ENCODE results near the gene SERPING1. TPM values are rescaled to one million over a fixed set of nuclear protein-coding genes. Genes with fewer than 3 reads are reported as not detected.

Gene SERPING1
- total and polyA plus RNA-seq, 2 donors (not counting 1 experiment from before 2014, with no cell fraction given) = not detected

DNA sequence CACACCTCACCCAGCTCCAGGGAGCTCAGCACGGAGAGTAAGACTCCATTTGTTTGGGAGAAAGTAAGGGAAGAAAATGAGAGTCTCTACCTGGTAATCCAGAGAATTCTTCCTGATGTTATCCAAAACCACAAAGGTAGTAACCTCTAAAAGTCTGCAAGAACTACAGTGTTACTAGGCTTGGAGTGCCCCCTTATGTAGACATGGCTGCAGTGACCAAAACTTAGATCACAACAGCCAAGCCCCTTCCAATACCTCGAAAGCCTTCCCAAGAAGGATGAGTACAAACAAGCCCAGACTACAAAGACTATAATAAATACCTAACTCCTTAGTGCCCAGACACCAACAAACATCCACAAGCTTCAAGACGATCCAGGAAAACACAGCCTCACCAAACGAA, 34.9 kb upstream of the SERPING1 start:
- no peak overlapping the region for H2AFZ ChIP-seq (ENCODE audit: insufficient read depth, low read depth, low read length, poor library complexity, severe bottlenecking)
- Mint-ChIP-seq H3K27ac (no peak overlapping the region), H3K4me3 (no peak overlapping the region), H3K27me3 (no peaks in the 10 kb centered on the region), H3K9me3 (ENCODE audit: insufficient read depth) (no peaks in the 10 kb centered on the region), H3K4me1 (peaks cover 42% of the 10 kb centered on the region)
- no peak overlapping the region for H3K9ac ChIP-seq (ENCODE audit: low read length)
- ChIA-PET CTCF (no interaction called here), POLR2A (no interaction called here)
- intact Hi-C loops (cut with micrococcal nuclease) = no loop called here
- H3K27me3 ChIP-seq (replicated peaks in 1 of 4; ENCODE audit: control extremely low read depth in 1 of 4, control insufficient read depth in 3 of 4, insufficient read depth in 4 of 4, low read length in 3 of 4) = no peaks in the 10 kb centered on the region
- ATAC-seq (ENCODE audit: low read depth) (no peak), DNase-seq (no peak)
- H3K4me2 ChIP-seq (replicated peaks; ENCODE audit: low read depth, low read length, poor library complexity, severe bottlenecking) = no peak overlapping the region
- H3K27ac ChIP-seq (ENCODE audit: low read length in 2 of 2) = no peak overlapping the region
- H3K36me3 ChIP-seq (replicated peaks in 1 of 2; ENCODE audit: control extremely low read depth in 1 of 2, control insufficient read depth in 1 of 2, extremely low read depth in 1 of 2, insufficient read depth in 2 of 2, low read length in 1 of 2) = peaks cover 2 to 42% of the 10 kb centered on the region in 2 experiments
- H3K4me3 ChIP-seq (ENCODE audit: control extremely low read depth in 1 of 5, extremely low read depth in 1 of 5, insufficient read depth in 1 of 5, low read depth in 2 of 5, low read length in 4 of 5) = no peak overlapping the region
- H4K20me1 ChIP-seq (ENCODE audit: control insufficient read depth, insufficient read depth, low read length, poor library complexity, severe bottlenecking) = peaks cover 43% of the 10 kb centered on the region
- peaks cover 15 to 25% of the 10 kb centered on the region in 2 donors for H3K4me1 ChIP-seq (ENCODE audit: control insufficient read depth in 2 of 2, insufficient read depth in 2 of 2, low read length in 2 of 2)
- H3K79me2 ChIP-seq (ENCODE audit: control insufficient read depth, insufficient read depth, low read length) = peaks cover 87% of the 10 kb centered on the region
- WGBS (ENCODE audit: insufficient coverage) = 100% methylated on average over 1 of the region's 4 CpGs
- TF ChIP-seq EZH2 (IDR thresholded peaks at IDR 0.05; ENCODE audit: borderline replicate concordance, insufficient read depth, low read depth, low read length, poor library complexity, severe bottlenecking) = no peak
- TF ChIP-seq, protein P1, sequence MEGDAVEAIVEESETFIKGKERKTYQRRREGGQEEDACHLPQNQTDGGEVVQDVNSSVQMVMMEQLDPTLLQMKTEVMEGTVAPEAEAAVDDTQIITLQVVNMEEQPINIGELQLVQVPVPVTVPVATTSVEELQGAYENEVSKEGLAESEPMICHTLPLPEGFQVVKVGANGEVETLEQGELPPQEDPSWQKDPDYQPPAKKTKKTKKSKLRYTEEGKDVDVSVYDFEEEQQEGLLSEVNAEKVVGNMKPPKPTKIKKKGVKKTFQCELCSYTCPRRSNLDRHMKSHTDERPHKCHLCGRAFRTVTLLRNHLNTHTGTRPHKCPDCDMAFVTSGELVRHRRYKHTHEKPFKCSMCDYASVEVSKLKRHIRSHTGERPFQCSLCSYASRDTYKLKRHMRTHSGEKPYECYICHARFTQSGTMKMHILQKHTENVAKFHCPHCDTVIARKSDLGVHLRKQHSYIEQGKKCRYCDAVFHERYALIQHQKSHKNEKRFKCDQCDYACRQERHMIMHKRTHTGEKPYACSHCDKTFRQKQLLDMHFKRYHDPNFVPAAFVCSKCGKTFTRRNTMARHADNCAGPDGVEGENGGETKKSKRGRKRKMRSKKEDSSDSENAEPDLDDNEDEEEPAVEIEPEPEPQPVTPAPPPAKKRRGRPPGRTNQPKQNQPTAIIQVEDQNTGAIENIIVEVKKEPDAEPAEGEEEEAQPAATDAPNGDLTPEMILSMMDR (IDR thresholded peaks at IDR 0.05) = no peak
- H3K9me3 ChIP-seq (ENCODE audit: control extremely low read depth in 1 of 3, control insufficient read depth in 2 of 3, insufficient read depth in 1 of 3, low read length in 2 of 3) = no peaks in the 10 kb centered on the region

DNA sequence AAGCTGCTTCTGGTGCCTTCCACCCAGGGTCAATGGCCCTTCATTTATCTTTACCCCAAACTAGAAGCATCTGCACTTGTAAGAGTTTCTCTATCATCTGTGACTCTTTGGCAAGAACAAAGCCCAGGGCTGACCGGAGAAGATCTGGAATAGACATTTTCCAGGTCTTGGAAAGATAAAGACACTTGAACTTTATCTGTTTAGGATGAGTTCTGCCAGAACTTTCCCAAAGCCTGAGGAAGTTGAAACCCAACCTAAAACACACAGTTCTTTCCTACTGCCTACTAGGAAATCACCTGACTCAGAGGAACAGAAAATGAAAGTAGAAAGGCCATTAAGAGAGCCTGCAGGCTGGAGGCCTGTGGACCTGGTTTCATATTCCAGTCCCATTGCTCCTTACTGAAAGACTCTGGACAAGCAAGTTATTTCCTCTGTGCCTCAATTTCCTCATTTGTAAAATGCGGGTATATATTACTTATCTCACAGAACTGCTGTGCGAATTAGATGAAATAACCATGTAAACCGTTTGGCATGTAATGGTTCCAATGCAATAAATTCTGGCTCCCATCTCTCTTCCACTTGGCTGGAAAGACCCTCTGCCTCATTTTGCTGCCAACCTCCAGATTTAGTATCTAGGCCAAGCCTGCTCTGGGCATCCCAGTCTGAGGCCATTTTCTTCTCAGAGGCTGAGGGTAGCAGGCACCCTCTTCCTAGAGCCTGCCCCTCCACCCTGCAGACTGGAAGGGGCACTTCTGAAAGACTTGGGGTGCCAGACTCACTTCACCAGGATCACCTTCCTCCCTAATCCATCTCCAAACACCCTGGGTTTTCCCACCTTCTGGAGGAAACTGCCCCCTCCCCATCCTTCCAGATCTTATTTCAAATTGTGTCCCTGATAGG, 31.2 kb upstream of the SERPING1 start:
- Histone ChIP-seq H3K4me3 (ENCODE audit: control extremely low read depth in 1 of 5, extremely low read depth in 1 of 5, insufficient read depth in 1 of 5, low read depth in 2 of 5, low read length in 4 of 5) (peak overlapping the region; percentile 83 to 99 (median 98)), H3K27me3 (replicated peaks in 1 of 4; ENCODE audit: control extremely low read depth in 1 of 4, control insufficient read depth in 3 of 4, insufficient read depth in 4 of 4, low read length in 3 of 4) (no peaks in the 10 kb centered on the region), H3K79me2 (ENCODE audit: control insufficient read depth, insufficient read depth, low read length) (peaks cover 62% of the 10 kb centered on the region), H3K4me2 (replicated peaks; ENCODE audit: low read depth, low read length, poor library complexity, severe bottlenecking) (peak overlapping the region; percentile 92), H2AFZ (ENCODE audit: insufficient read depth, low read depth, low read length, poor library complexity, severe bottlenecking) (peak overlapping the region; percentile 99), H3K9ac (ENCODE audit: low read length) (peak overlapping the region; percentile 85), H3K27ac (ENCODE audit: low read length in 2 of 2) (peak overlapping the region; percentile 83 to 92), H3K36me3 (replicated peaks in 1 of 2; ENCODE audit: control extremely low read depth in 1 of 2, control insufficient read depth in 1 of 2, extremely low read depth in 1 of 2, insufficient read depth in 2 of 2, low read length in 1 of 2) (peaks cover 0 to 15% of the 10 kb centered on the region in 2 experiments), H4K20me1 (ENCODE audit: control insufficient read depth, insufficient read depth, low read length, poor library complexity, severe bottlenecking) (peaks cover 17% of the 10 kb centered on the region), H3K9me3 (ENCODE audit: control extremely low read depth in 1 of 3, control insufficient read depth in 2 of 3, insufficient read depth in 1 of 3, low read length in 2 of 3) (no peaks in the 10 kb centered on the region), H3K4me1 (ENCODE audit: control insufficient read depth in 2 of 2, insufficient read depth in 2 of 2, low read length in 2 of 2) (peaks cover 18 to 31% of the 10 kb centered on the region in 2 donors)
- Mint-ChIP-seq H3K27me3 (no peaks in the 10 kb centered on the region), H3K4me3 (peak overlapping the region; percentile 99), H3K9me3 (ENCODE audit: insufficient read depth) (no peaks in the 10 kb centered on the region), H3K4me1 (peaks cover 45% of the 10 kb centered on the region), H3K27ac (peak overlapping the region; percentile 75)
- ChIA-PET POLR2A (interaction anchor here (0.7 kb wide), 1 partner anchor 35 kb away, joined by 7 read pairs; no protein-coding TSS in a partner anchor), CTCF (interaction anchor here (0.6 to 5.9 kb wide), 8 partner anchors 27 to 1592 kb away, joined by 3 to 86 read pairs (median 6); partner anchors contain the start of gene TIMM10)
- no peak for TF ChIP-seq EZH2 (IDR thresholded peaks at IDR 0.05; ENCODE audit: borderline replicate concordance, insufficient read depth, low read depth, low read length, poor library complexity, severe bottlenecking)
- TF ChIP-seq, protein P1 (IDR thresholded peaks at IDR 0.05) = no peak
- peak; percentile 32 for ATAC-seq (ENCODE audit: low read depth)
- peak; percentile 77 for DNase-seq
- WGBS (ENCODE audit: insufficient coverage) = 0% methylated on average over 1 of the region's 4 CpGs
- intact Hi-C loops (cut with micrococcal nuclease) = loop anchor here (1.0 to 5.0 kb wide), 7 partner anchors 18 to 1011 kb away; partner anchors contain the start of genes CLP1, LPXN, SELENOH and ZFP91
